ENCODE data around the gene CALHM3. TPM values are rescaled to one million over a fixed set of nuclear protein-coding genes. Genes with fewer than 3 reads are reported as not detected.

CALHM3 gene
- total and polyA plus RNA-seq, 2 of the 13 experiments (the other 11 are each of a cell fraction or from before 2014, with no cell fraction given): not detected

- TF ChIP-seq PITX1 (CRISPR knock-in tag; IDR thresholded peaks at IDR 0.05): no peak
- no peak for TF ChIP-seq ATF1 (CRISPR knock-in tag; IDR thresholded peaks at IDR 0.05)
- no peak for TF ChIP-seq NFYB (CRISPR knock-in tag; IDR thresholded peaks at IDR 0.05)
- TF ChIP-seq ZNF772 (CRISPR knock-in tag; IDR thresholded peaks at IDR 0.05): no peak
- TF ChIP-seq ZNF563 (CRISPR knock-in tag; IDR thresholded peaks at IDR 0.05): no peak
- TF ChIP-seq DDIT3 (CRISPR knock-in tag; IDR thresholded peaks at IDR 0.05): no peak
- TF ChIP-seq PRDM15 (CRISPR knock-in tag; IDR thresholded peaks at IDR 0.05): no peak
- no peak for TF ChIP-seq SPEN (CRISPR knock-in tag; IDR thresholded peaks at IDR 0.05; ENCODE audit: low read depth)
- TF ChIP-seq FOXC1 (CRISPR knock-in tag; IDR thresholded peaks at IDR 0.05; ENCODE audit: borderline replicate concordance): no peak
- TF ChIP-seq ZNF558 (CRISPR knock-in tag; IDR thresholded peaks at IDR 0.05; ENCODE audit: borderline replicate concordance): no peak
- no peak for TF ChIP-seq IRX3 (CRISPR knock-in tag; IDR thresholded peaks at IDR 0.05; ENCODE audit: borderline replicate concordance, low read depth)
Measured at GRCh38 chr10:103474077-103474476, 5.0 kb downstream of the CALHM3 start (continued).
